Measurements from ENCODE around the gene TMEM74B.

TMEM74B gene

GRCh38 chr20:1137236-1137635 lies 47.5 kb downstream of the TMEM74B start:
- DNase-seq (ENCODE audit: low read depth): no peak

DNA sequence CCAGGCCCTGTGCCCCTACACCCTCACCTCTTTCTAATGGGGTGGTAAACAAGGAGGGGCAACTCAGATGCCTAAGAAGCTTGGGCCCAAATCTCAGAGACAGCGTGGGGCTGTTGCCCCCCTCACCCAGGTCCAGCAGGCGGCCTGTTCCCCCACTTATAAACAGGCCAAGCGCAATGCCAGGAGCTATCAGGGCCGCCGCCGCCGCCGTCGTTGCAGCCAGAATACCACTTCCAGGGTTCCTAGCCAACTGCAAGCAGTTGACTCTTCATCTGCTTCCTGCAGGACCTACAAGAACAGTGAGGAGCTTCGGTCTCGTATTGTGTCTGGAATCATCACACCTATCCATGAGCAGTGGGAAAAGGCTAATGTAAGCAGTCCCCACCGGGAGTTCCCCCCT lies 49.9 kb downstream of the TMEM74B start:
- DNase-seq (ENCODE audit: low read depth): no peak

GRCh38 chr20:1134355-1134754 lies 50.4 kb downstream of the TMEM74B start:
- no peak for DNase-seq (ENCODE audit: low read depth)

GRCh38 chr20:1131354-1131753 lies 53.4 kb downstream of the TMEM74B start:
- DNase-seq (ENCODE audit: low read depth): no peak

GRCh38 chr20:1130847-1131246 lies 53.9 kb downstream of the TMEM74B start:
- no peak for DNase-seq (ENCODE audit: low read depth)

Data from ELR (cell line).